H9 (cell line): Measurements from ENCODE around the gene RAB11FIP4. TPM values are rescaled to one million over a fixed set of nuclear protein-coding genes. Genes with fewer than 3 reads are reported as not detected.
A peak's percentile ranks its signal among the peaks of the same experiment; 100 is the strongest.

Source experiments
- DNase-seq: peaks from one replicate; pipeline ENCODE4 v3.0.0-alpha.2; 2017
- H2AFZ ChIP-seq: one replicate; pipeline ENCODE4 v1.6.1; 2013; ENCODE audit warnings: mild to moderate bottlenecking, low read length, control low read depth, moderate library complexity
- H2AK5ac ChIP-seq: 2 replicates; pipeline ENCODE4 v1.6.1; 2013; ENCODE audit warnings: low read length, control low read depth, mixed read lengths; ENCODE audit not compliant: insufficient read length
- H2BK120ac ChIP-seq: one replicate; pipeline ENCODE4 v1.6.1; 2013; ENCODE audit warnings: low read depth, mild to moderate bottlenecking, low read length, control low read depth, inconsistent platforms; ENCODE audit not compliant: poor library complexity, severe bottlenecking
- H2BK12ac ChIP-seq: 2 replicates; pipeline ENCODE4 v1.6.1; 2013; ENCODE audit warnings: low read length, control low read depth, mixed read lengths, low read depth; ENCODE audit not compliant: insufficient read length
- H2BK15ac ChIP-seq: 2 replicates; pipeline ENCODE4 v1.6.1; 2013; ENCODE audit warnings: low read depth, low read length, control low read depth
- H2BK20ac ChIP-seq: one replicate; pipeline ENCODE4 v1.6.1; 2013; ENCODE audit warnings: low read depth, mild to moderate bottlenecking, low read length, control low read depth, inconsistent platforms; ENCODE audit not compliant: poor library complexity, severe bottlenecking
- H2BK5ac ChIP-seq: 2 replicates; pipeline ENCODE4 v1.6.1; 2013; ENCODE audit warnings: low read length, control low read depth, mixed read lengths; ENCODE audit not compliant: insufficient read length
- H3K14ac ChIP-seq: 2 replicates; pipeline ENCODE4 v1.6.1; 2013; ENCODE audit warnings: low read length, control low read depth; ENCODE audit not compliant: insufficient read depth
- H3K18ac ChIP-seq: 2 replicates; pipeline ENCODE4 v1.6.1; 2013; ENCODE audit warnings: low read depth, mild to moderate bottlenecking, mixed read lengths, low read length, control low read depth; ENCODE audit not compliant: insufficient read length
- H3K23ac ChIP-seq: 2 replicates; pipeline ENCODE4 v1.6.1; 2013; ENCODE audit warnings: low read length, control low read depth, mixed read lengths, low read depth; ENCODE audit not compliant: insufficient read length
- H3K23me2 ChIP-seq: 2 replicates; pipeline ENCODE4 v1.6.1; 2013; ENCODE audit warnings: low read depth, mild to moderate bottlenecking, mixed read lengths, low read length, control low read depth; ENCODE audit not compliant: insufficient read length, poor library complexity, severe bottlenecking
- H3K27ac ChIP-seq: 2 replicates; pipeline ENCODE4 v1.5.1; 2013; ENCODE audit warnings: low read length, control low read depth, mixed read lengths, low read depth; ENCODE audit not compliant: insufficient read length
- H3K27me3 ChIP-seq: 2 replicates; pipeline ENCODE4 v1.6.1; 2013; ENCODE audit warnings: low read length, control low read depth, inconsistent platforms; ENCODE audit not compliant: insufficient read depth
- H3K4ac ChIP-seq: 2 replicates; pipeline ENCODE4 v1.6.1; 2013; ENCODE audit warnings: low read depth, mild to moderate bottlenecking, control low read depth, inconsistent platforms, low read length, moderate library complexity
- H3K4me1 ChIP-seq: 2 replicates; pipeline ENCODE4 v1.6.1; 2013; ENCODE audit warnings: low read length, control low read depth, inconsistent platforms; ENCODE audit not compliant: insufficient read depth
- H3K4me2 ChIP-seq: 2 replicates; pipeline ENCODE4 v1.6.1; 2013; ENCODE audit warnings: low read length, control low read depth, mixed read lengths; ENCODE audit not compliant: insufficient read length, insufficient read depth
- H3K56ac ChIP-seq: 2 replicates; pipeline ENCODE4 v1.6.1; 2013; ENCODE audit warnings: low read depth, mild to moderate bottlenecking, mixed read lengths, low read length, control low read depth; ENCODE audit not compliant: insufficient read length
- H3K79me1 ChIP-seq: 2 replicates; pipeline ENCODE4 v1.6.1; 2013; ENCODE audit warnings: low read depth, mild to moderate bottlenecking, moderate library complexity, low read length, control low read depth, inconsistent platforms; ENCODE audit not compliant: insufficient read depth, poor library complexity, severe bottlenecking
- H3K79me2 ChIP-seq: 2 replicates; pipeline ENCODE4 v1.6.1; 2013; ENCODE audit warnings: low read length, control low read depth, inconsistent platforms; ENCODE audit not compliant: insufficient read depth
- H3K9ac ChIP-seq: 2 replicates; pipeline ENCODE4 v1.6.1; 2013; ENCODE audit warnings: low read length, control low read depth, mixed read lengths; ENCODE audit not compliant: insufficient read length; ENCODE audit errors: extremely low read depth
- H3K9me3 ChIP-seq: one replicate; pipeline ENCODE4 v1.6.1; 2013; ENCODE audit warnings: low read depth, low read length, inconsistent platforms; ENCODE audit not compliant: control insufficient read depth
- H3T11ph ChIP-seq: one replicate; pipeline ENCODE4 v1.6.1; 2013; ENCODE audit warnings: mild to moderate bottlenecking, low read length, control low read depth, inconsistent platforms
- H4K20me1 ChIP-seq: one replicate; pipeline ENCODE4 v1.6.1; 2013; ENCODE audit not compliant: control insufficient read depth, insufficient read length, insufficient read depth
- H4K5ac ChIP-seq: 2 replicates; pipeline ENCODE4 v1.6.1; 2013; ENCODE audit warnings: low read depth, mild to moderate bottlenecking, mixed read lengths, low read length, control low read depth; ENCODE audit not compliant: insufficient read length
- H4K8ac ChIP-seq: replicated peaks from 2 replicates; pipeline ENCODE4 v1.6.1; 2013; ENCODE audit warnings: low read length, control low read depth, mixed read lengths, low read depth; ENCODE audit not compliant: insufficient read length
- H4K91ac ChIP-seq: 2 replicates; pipeline ENCODE4 v1.6.1; 2013; ENCODE audit warnings: low read depth, mild to moderate bottlenecking, moderate library complexity, mixed read lengths, low read length, control low read depth; ENCODE audit not compliant: insufficient read length
- H3K27ac Mint-ChIP-seq, 3 experiments: 2 replicates in 2 of 3; 3 replicates in 1 of 3; pipeline ENCODE4 v1.8.0; 2020 to 2021; ENCODE audit warnings: mixed read lengths in 3 of 3, mild to moderate bottlenecking in 1 of 3, moderate library complexity in 1 of 3
- H3K27me3 Mint-ChIP-seq: 2 replicates; pipeline ENCODE4 v1.8.0; 2021; ENCODE audit warnings: low read depth, mild to moderate bottlenecking, moderate library complexity, mixed read lengths
- H3K36me3 Mint-ChIP-seq, 3 experiments: 2 replicates in 2 of 3; 3 replicates in 1 of 3; pipeline ENCODE4 v1.8.0; 2020 to 2021; ENCODE audit warnings: low read depth in 3 of 3, mixed read lengths in 3 of 3; ENCODE audit not compliant: insufficient read depth in 1 of 3
- H3K4me1 Mint-ChIP-seq, 2 experiments: 2 replicates each; pipeline ENCODE4 v1.8.0; 2020; ENCODE audit warnings: mixed read lengths in 2 of 2
- H3K4me3 Mint-ChIP-seq, 2 experiments: 2 replicates in 1 of 2; 3 replicates in 1 of 2; pipeline ENCODE4 v1.8.0; 2020 to 2021; ENCODE audit warnings: mild to moderate bottlenecking in 2 of 2, mixed read lengths in 2 of 2, moderate library complexity in 1 of 2
- H3K9me3 Mint-ChIP-seq, 2 experiments: 2 replicates in 1 of 2; 3 replicates in 1 of 2; pipeline ENCODE4 v1.8.0; 2020; ENCODE audit warnings: mild to moderate bottlenecking in 2 of 2, mixed read lengths in 2 of 2, moderate library complexity in 1 of 2
- CTCF ChIP-seq: fragments of 200-600 bp; sonication (generic); conservative IDR thresholded peaks from 3 replicates; pipeline ENCODE4 v1.8.0; 2021; ENCODE audit warnings: antibody characterized with exemption, mild to moderate bottlenecking
- WGBS: extraction: QIAGEN DNeasy Blood & Tissue Kit; methylation state at CpG from one replicate; pipeline ENCODE4 v1.1.7; 2013; ENCODE audit warnings: missing lambda C conversion rate, low lambda C conversion rate, mixed read lengths; ENCODE audit not compliant: insufficient read length; ENCODE audit errors: extremely low coverage; 5-methylcytosine and 5-hydroxymethylcytosine counted together
- total RNA-seq: library from RNA; stranded (reverse); gene quantifications from 2 replicates; pipeline ENCODE4 v1.2.1, GENCODE V29; 2021

Gene RAB11FIP4
- total RNA-seq, 1 experiment from 2014 or later, result 25.7 TPM

GRCh38 chr17:31521632-31522283, 130.3 kb downstream of the RAB11FIP4 start:
- Mint-ChIP-seq H3K36me3 (peaks cover 18 to 45% (median 20%) of the 10 kb centered on the region in 3 experiments; a peak in 6 of 7 replicates), H3K9me3 (no peaks in the 10 kb centered on the region), H3K4me1 (peaks cover 9 to 10% of the 10 kb centered on the region in 2 experiments; a peak in 3 of 4 replicates), H3K4me3 (no peak overlapping the region), H3K27ac (no peak overlapping the region; a peak in 1 of 7 replicates), H3K27me3 (no peaks in the 10 kb centered on the region)
- no peak overlapping the region for H3K18ac ChIP-seq
- no peak overlapping the region for H2BK5ac ChIP-seq
- H3K4me1 ChIP-seq, result no peaks in the 10 kb centered on the region
- H3K79me1 ChIP-seq, result no peaks in the 10 kb centered on the region
- H2BK15ac ChIP-seq, result no peak overlapping the region
- no peak overlapping the region for H2BK20ac ChIP-seq
- no peak overlapping the region for H3K14ac ChIP-seq
- H3K4me2 ChIP-seq, result no peak overlapping the region
- H2BK120ac ChIP-seq, result no peak overlapping the region
- no peak for DNase-seq
- no peak overlapping the region for H4K91ac ChIP-seq
- H3K23me2 ChIP-seq, result no peaks in the 10 kb centered on the region
- no peak overlapping the region for H3K9ac ChIP-seq
- no peak overlapping the region for H3K4ac ChIP-seq
- H3K79me2 ChIP-seq, result no peaks in the 10 kb centered on the region
- WGBS, result no CpG with 5 or more reads among the region's 13 CpGs
- H3K27ac ChIP-seq, result no peak overlapping the region
- no peak overlapping the region for H2AK5ac ChIP-seq
- H4K20me1 ChIP-seq, result no peaks in the 10 kb centered on the region
- TF ChIP-seq CTCF, result 0 out of 3 replicates have a peak, but pooled peaks have one; percentile 17
- no peaks in the 10 kb centered on the region for H3K27me3 ChIP-seq
- H2BK12ac ChIP-seq, result no peak overlapping the region
- no peak overlapping the region for H3T11ph ChIP-seq
- no peak overlapping the region for H3K23ac ChIP-seq
- H4K8ac ChIP-seq, result no peak overlapping the region
- no peak overlapping the region for H2AFZ ChIP-seq
- peaks cover 11% of the 10 kb centered on the region for H3K9me3 ChIP-seq
- no peak overlapping the region for H3K56ac ChIP-seq
- no peak overlapping the region for H4K5ac ChIP-seq
